GM12878 (cell line): ENCODE results near the gene MAPK1IP1L. TPM values are rescaled to one million over a fixed set of nuclear protein-coding genes. Genes with fewer than 3 reads are reported as not detected.

Experiments
- BACH1 ChIP-seq: fragments of 450-650 bp; IDR thresholded peaks from 2 replicates; pipeline ENCODE4 v1.6.1; 2017; ENCODE audit warnings: mild to moderate bottlenecking, borderline replicate concordance
- CBFB ChIP-seq: IDR thresholded peaks from 2 replicates; pipeline ENCODE4 v1.6.1; 2016; ENCODE audit warnings: antibody characterized with exemption, low read depth
- CBX5 ChIP-seq: sonication (generic); IDR thresholded peaks from 2 replicates; pipeline ENCODE4 v1.6.1; 2016; ENCODE audit warnings: low read depth, moderate library complexity, mild to moderate bottlenecking, inconsistent platforms
- CHD1 ChIP-seq: IDR thresholded peaks from 2 replicates; pipeline ENCODE4 v1.6.1; 2012; ENCODE audit warnings: low read depth, low read length, improper control_type of control experiment
- DPF2 ChIP-seq: fragments of 450-650 bp; IDR thresholded peaks from 2 replicates; pipeline ENCODE4 v1.6.1; 2017; ENCODE audit warnings: mild to moderate bottlenecking
- FOXM1 ChIP-seq: IDR thresholded peaks from 2 replicates; pipeline ENCODE4 v1.6.1; 2012; ENCODE audit warnings: low read depth, mild to moderate bottlenecking, inconsistent platforms, low read length, moderate library complexity
- IRF4 ChIP-seq: IDR thresholded peaks from 2 replicates; pipeline ENCODE4 v1.6.1; 2011; ENCODE audit warnings: low read depth, low read length
- JUND ChIP-seq: IDR thresholded peaks from 2 replicates; pipeline ENCODE4 v1.6.1; 2012; ENCODE audit warnings: low read depth, mild to moderate bottlenecking, low read length, improper control_type of control experiment, moderate library complexity
- KAT2A ChIP-seq: conservative IDR thresholded peaks from 2 replicates; pipeline ENCODE4 v1.6.1; 2011; ENCODE audit warnings: low read depth, low read length; ENCODE audit not compliant: control insufficient read depth
- MTA2 ChIP-seq: fragments of 450-650 bp; IDR thresholded peaks from 2 replicates; pipeline ENCODE4 v1.6.1; 2016; ENCODE audit warnings: low read depth, mild to moderate bottlenecking, moderate library complexity
- MYB ChIP-seq: fragments of 150-350 bp; IDR thresholded peaks from 2 replicates; pipeline ENCODE4 v1.6.1; 2014; ENCODE audit warnings: mild to moderate bottlenecking, low read depth, low read length, borderline replicate concordance
- SIX5 ChIP-seq: IDR thresholded peaks from 2 replicates; pipeline ENCODE4 v1.6.1; 2011; ENCODE audit warnings: mild to moderate bottlenecking, low read depth, low read length, moderate library complexity; ENCODE audit not compliant: severe bottlenecking
- TARDBP ChIP-seq: IDR thresholded peaks from 2 replicates; pipeline ENCODE4 v1.6.1; 2016; ENCODE audit warnings: borderline replicate concordance
- ZNF274 ChIP-seq: IDR thresholded peaks from one replicate; pipeline ENCODE4 v1.8.0; 2011; ENCODE audit not compliant: insufficient read length, insufficient read depth
- polyA plus RNA-seq, 11 experiments: library from polyadenylated mRNA; depleted of rRNA in 4 of 11; unstranded in 6 of 11; stranded (reverse) in 5 of 11; fragments of >200 nt; fragmentation: Nextera tagmentation in 4 of 11; fragmentation: Illumina TruSeq in 1 of 11; extraction: Ambion mirVana in 4 of 11; extraction: Trizol in 1 of 11; gene quantifications; 1 replicate in 1 of 11; 2 replicates in 10 of 11; pipeline versions ENCODE4 v1.2.1 to v1.2.3, GENCODE V29; 2011 to 2016; ENCODE audit warnings: inconsistent platforms in 2 of 11, missing spikeins in 2 of 11, low read depth in 1 of 11
- total RNA-seq, 4 experiments: library from RNA; depleted of rRNA in 3 of 4; stranded (reverse); fragments of >200 nt in 3 of 4; fragmentation: Illumina TruSeq in 1 of 4; extraction: Trizol in 1 of 4; gene quantifications; 2 replicates each; pipeline versions ENCODE4 v1.2.1 to v1.2.3, GENCODE V29; 2013 to 2021
- TF ChIP-seq, protein P1 (sequence below): fragments of 450-650 bp; conservative IDR thresholded peaks from 2 replicates; pipeline ENCODE4 v1.6.1; 2017; ENCODE audit warnings: mild to moderate bottlenecking, moderate library complexity
- TF ChIP-seq, protein P2 (sequence below): fragments of 450-650 bp; formaldehyde crosslinking; IDR thresholded peaks from 2 replicates; pipeline ENCODE4 v1.4.0; 2020; ENCODE audit warnings: mild to moderate bottlenecking, moderate library complexity

MAPK1IP1L gene
- total and polyA plus RNA-seq, 10 of the 15 experiments (the other 5 are each of a cell fraction or from before 2014, with no cell fraction given) = 44.6 to 117 (median 73.0) TPM

DNA sequence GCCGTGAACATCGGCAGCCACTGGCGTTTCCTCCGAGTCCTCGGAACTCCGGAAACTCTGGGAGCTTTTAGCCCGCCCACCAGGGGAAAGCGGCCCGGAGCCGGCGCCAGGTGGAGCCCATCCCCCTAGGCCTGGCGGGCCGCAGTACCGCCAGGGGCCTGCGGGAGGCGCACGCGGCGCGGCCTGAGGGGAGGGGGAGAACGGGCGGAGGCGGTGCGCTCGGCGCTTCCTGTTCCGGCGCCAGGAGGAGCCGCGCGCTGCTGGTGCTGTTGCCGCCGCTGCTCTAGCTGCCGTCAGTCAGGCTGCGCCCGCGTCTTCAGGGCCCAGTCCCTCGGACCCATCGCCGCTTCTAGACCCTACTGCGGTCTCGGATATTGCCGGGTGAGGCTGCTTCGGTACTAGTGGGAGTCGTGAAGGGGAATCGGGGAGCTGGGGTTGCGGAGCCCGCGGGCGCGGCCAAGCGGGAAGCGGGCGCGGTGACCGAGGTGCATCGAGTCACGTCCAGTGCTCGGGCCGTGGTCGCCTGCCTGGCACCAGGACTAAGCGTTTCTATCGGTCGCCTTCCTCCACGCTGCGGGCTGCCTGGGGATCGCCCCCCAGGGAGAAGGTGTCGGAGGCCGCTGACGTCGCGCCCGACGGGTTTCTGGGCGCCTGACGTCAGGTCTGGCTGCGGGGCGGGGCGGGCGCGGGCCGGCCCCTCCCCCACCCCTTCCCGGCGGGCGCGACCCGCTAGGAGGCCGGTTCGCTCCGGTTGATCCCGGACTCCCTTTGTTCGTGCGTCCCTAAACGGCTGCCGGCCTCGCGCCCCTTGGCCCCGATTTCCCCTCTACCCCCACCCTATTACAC is at the start of gene MAPK1IP1L (continued):
- TF ChIP-seq, protein P1, sequence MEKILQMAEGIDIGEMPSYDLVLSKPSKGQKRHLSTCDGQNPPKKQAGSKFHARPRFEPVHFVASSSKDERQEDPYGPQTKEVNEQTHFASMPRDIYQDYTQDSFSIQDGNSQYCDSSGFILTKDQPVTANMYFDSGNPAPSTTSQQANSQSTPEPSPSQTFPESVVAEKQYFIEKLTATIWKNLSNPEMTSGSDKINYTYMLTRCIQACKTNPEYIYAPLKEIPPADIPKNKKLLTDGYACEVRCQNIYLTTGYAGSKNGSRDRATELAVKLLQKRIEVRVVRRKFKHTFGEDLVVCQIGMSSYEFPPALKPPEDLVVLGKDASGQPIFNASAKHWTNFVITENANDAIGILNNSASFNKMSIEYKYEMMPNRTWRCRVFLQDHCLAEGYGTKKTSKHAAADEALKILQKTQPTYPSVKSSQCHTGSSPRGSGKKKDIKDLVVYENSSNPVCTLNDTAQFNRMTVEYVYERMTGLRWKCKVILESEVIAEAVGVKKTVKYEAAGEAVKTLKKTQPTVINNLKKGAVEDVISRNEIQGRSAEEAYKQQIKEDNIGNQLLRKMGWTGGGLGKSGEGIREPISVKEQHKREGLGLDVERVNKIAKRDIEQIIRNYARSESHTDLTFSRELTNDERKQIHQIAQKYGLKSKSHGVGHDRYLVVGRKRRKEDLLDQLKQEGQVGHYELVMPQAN = peak; percentile 84; the same call in 1 of the 2 replicates
- TF ChIP-seq DPF2 (peak; percentile 95), JUND (no peak), CBX5 (peak; percentile 95), CBFB (peak; percentile 71), BACH1 (peak; percentile 51; the same call in 1 of the 2 replicates), TARDBP (peak; percentile 81; the same call in 1 of the 2 replicates), MTA2 (no peak), IRF4 (no peak), SIX5 (no peak), MYB (no peak), KAT2A (no peak), CHD1 (peak; percentile 82; the same call in 1 of the 2 replicates), FOXM1 (peak; percentile 92), ZNF274 (no peak)
- TF ChIP-seq, protein P2, sequence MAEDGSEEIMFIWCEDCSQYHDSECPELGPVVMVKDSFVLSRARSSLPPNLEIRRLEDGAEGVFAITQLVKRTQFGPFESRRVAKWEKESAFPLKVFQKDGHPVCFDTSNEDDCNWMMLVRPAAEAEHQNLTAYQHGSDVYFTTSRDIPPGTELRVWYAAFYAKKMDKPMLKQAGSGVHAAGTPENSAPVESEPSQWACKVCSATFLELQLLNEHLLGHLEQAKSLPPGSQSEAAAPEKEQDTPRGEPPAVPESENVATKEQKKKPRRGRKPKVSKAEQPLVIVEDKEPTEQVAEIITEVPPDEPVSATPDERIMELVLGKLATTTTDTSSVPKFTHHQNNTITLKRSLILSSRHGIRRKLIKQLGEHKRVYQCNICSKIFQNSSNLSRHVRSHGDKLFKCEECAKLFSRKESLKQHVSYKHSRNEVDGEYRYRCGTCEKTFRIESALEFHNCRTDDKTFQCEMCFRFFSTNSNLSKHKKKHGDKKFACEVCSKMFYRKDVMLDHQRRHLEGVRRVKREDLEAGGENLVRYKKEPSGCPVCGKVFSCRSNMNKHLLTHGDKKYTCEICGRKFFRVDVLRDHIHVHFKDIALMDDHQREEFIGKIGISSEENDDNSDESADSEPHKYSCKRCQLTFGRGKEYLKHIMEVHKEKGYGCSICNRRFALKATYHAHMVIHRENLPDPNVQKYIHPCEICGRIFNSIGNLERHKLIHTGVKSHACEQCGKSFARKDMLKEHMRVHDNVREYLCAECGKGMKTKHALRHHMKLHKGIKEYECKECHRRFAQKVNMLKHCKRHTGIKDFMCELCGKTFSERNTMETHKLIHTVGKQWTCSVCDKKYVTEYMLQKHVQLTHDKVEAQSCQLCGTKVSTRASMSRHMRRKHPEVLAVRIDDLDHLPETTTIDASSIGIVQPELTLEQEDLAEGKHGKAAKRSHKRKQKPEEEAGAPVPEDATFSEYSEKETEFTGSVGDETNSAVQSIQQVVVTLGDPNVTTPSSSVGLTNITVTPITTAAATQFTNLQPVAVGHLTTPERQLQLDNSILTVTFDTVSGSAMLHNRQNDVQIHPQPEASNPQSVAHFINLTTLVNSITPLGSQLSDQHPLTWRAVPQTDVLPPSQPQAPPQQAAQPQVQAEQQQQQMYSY (CRISPR knock-in tag) = no peak
